Measurements from ENCODE around the gene IGFN1. TPM values are rescaled to one million over a fixed set of nuclear protein-coding genes. Genes with fewer than 3 reads are reported as not detected.

The IGFN1 gene
- total and polyA plus RNA-seq, 2 experiments from 2014 or later, result not detected

DNA sequence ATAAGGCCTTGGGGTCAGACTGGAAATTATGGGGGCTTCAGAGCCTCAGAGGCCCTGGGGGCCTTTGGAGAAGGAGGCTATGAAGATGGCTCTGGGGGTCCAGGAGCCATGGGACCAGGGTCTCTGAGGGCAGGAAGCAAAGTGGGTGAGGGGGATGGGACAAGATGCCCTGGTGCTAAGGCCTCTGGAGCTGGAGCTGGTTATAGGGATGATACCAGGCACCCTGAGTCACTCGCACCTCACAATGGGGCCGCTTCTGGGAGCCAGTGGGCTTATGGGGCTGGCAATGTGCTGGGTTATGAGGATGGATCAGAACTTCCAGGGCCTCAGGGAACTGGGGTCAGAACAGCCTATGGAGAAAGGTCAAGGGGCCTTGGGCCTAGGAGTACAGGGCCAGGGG is 17.6 kb downstream of the IGFN1 start (continued):
- TF ChIP-seq, protein P1, sequence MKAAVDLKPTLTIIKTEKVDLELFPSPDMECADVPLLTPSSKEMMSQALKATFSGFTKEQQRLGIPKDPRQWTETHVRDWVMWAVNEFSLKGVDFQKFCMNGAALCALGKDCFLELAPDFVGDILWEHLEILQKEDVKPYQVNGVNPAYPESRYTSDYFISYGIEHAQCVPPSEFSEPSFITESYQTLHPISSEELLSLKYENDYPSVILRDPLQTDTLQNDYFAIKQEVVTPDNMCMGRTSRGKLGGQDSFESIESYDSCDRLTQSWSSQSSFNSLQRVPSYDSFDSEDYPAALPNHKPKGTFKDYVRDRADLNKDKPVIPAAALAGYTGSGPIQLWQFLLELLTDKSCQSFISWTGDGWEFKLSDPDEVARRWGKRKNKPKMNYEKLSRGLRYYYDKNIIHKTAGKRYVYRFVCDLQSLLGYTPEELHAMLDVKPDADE (IDR thresholded peaks at IDR 0.05), result no peak
- TF ChIP-seq POLR2AphosphoS5 (IDR thresholded peaks at IDR 0.05; ENCODE audit: low read depth) (no peak), EZH2 (IDR thresholded peaks at IDR 0.05; ENCODE audit: low read depth, unreplicated experiment) (no peak), CREB1 (CRISPR knock-in tag; IDR thresholded peaks at IDR 0.05; ENCODE audit: low read depth) (no peak), ZNF331 (CRISPR knock-in tag; IDR thresholded peaks at IDR 0.05; ENCODE audit: low read depth) (no peak)

DNA sequence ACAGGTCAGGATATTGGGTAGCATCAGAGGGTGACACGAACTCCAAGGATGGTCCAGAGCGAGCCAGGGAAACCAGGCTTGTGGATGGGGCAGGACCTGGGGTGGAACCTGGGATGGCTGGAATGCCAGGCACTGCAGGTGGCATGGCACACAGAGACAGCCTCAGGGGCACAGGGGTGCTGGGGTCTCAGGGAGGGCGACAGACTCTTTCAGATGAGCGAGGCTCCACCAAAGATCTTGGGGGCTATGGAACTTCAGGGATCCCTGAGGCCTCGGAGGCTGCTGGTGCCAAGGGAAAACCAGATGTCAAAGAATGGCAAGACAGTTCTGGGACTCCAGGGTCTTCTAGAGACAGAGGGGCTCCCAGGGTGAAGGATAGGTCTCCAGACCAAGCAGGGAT is 21.4 kb downstream of the IGFN1 start:
- Mint-ChIP-seq H3K27ac (no peak overlapping the region), H3K36me3 (ENCODE audit: low read depth) (no peaks in the 10 kb centered on the region), H3K27me3 (ENCODE audit: insufficient read depth, low read depth, poor library complexity) (peaks cover 16% of the 10 kb centered on the region), H3K4me3 (no peak overlapping the region), H3K4me1 (peaks cover 7% of the 10 kb centered on the region), H3K9me3 (no peaks in the 10 kb centered on the region)
- Histone ChIP-seq H3K4me1 (ENCODE audit: insufficient read depth) (no peaks in the 10 kb centered on the region), H2AFZ (no peak overlapping the region), H3K27ac (ENCODE audit: low read depth) (no peak overlapping the region), H3K4me2 (no peak overlapping the region), H4K20me1 (replicated peaks; ENCODE audit: insufficient read depth) (no peaks in the 10 kb centered on the region), H3K27me3 (ENCODE audit: insufficient read depth) (no peaks in the 10 kb centered on the region), H3K36me3 (ENCODE audit: insufficient read depth) (no peaks in the 10 kb centered on the region), H3F3A (replicated peaks; ENCODE audit: low read depth) (no peaks in the 10 kb centered on the region), H3K4me3 (no peak overlapping the region), H3K9me2 (ENCODE audit: insufficient read depth) (no peaks in the 10 kb centered on the region), H3K79me2 (replicated peaks; ENCODE audit: insufficient read depth) (no peaks in the 10 kb centered on the region)
- DNase-seq (ENCODE audit: low spot score) (no peak), ATAC-seq (no peak)
- no peak for TF ChIP-seq ZNF114 (CRISPR knock-in tag; IDR thresholded peaks at IDR 0.05)
- no peak for TF ChIP-seq STAT1 (IDR thresholded peaks at IDR 0.05; ENCODE audit: unreplicated experiment)
- no peak for TF ChIP-seq POLR2AphosphoS5 (IDR thresholded peaks at IDR 0.05; ENCODE audit: low read depth)
- TF ChIP-seq, protein P2, sequence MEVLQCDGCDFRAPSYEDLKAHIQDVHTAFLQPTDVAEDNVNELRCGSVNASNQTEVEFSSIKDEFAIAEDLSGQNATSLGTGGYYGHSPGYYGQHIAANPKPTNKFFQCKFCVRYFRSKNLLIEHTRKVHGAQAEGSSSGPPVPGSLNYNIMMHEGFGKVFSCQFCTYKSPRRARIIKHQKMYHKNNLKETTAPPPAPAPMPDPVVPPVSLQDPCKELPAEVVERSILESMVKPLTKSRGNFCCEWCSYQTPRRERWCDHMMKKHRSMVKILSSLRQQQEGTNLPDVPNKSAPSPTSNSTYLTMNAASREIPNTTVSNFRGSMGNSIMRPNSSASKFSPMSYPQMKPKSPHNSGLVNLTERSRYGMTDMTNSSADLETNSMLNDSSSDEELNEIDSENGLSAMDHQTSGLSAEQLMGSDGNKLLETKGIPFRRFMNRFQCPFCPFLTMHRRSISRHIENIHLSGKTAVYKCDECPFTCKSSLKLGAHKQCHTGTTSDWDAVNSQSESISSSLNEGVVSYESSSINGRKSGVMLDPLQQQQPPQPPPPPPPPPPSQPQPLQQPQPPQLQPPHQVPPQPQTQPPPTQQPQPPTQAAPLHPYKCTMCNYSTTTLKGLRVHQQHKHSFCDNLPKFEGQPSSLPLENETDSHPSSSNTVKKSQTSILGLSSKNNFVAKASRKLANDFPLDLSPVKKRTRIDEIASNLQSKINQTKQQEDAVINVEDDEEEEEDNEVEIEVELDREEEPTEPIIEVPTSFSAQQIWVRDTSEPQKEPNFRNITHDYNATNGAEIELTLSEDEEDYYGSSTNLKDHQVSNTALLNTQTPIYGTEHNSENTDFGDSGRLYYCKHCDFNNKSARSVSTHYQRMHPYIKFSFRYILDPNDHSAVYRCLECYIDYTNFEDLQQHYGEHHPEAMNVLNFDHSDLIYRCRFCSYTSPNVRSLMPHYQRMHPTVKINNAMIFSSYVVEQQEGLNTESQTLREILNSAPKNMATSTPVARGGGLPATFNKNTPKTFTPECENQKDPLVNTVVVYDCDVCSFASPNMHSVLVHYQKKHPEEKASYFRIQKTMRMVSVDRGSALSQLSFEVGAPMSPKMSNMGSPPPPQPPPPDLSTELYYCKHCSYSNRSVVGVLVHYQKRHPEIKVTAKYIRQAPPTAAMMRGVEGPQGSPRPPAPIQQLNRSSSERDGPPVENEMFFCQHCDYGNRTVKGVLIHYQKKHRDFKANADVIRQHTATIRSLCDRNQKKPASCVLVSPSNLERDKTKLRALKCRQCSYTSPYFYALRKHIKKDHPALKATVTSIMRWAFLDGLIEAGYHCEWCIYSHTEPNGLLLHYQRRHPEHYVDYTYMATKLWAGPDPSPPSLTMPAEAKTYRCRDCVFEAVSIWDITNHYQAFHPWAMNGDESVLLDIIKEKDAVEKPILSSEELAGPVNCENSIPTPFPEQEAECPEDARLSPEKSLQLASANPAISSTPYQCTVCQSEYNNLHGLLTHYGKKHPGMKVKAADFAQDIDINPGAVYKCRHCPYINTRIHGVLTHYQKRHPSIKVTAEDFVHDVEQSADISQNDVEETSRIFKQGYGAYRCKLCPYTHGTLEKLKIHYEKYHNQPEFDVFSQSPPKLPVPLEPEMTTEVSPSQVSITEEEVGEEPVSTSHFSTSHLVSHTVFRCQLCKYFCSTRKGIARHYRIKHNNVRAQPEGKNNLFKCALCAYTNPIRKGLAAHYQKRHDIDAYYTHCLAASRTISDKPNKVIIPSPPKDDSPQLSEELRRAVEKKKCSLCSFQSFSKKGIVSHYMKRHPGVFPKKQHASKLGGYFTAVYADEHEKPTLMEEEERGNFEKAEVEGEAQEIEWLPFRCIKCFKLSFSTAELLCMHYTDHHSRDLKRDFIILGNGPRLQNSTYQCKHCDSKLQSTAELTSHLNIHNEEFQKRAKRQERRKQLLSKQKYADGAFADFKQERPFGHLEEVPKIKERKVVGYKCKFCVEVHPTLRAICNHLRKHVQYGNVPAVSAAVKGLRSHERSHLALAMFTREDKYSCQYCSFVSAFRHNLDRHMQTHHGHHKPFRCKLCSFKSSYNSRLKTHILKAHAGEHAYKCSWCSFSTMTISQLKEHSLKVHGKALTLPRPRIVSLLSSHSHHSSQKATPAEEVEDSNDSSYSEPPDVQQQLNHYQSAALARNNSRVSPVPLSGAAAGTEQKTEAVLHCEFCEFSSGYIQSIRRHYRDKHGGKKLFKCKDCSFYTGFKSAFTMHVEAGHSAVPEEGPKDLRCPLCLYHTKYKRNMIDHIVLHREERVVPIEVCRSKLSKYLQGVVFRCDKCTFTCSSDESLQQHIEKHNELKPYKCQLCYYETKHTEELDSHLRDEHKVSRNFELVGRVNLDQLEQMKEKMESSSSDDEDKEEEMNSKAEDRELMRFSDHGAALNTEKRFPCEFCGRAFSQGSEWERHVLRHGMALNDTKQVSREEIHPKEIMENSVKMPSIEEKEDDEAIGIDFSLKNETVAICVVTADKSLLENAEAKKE (CRISPR knock-in tag; IDR thresholded peaks at IDR 0.05), result no peak
- TF ChIP-seq JUNB (IDR thresholded peaks at IDR 0.05; ENCODE audit: unreplicated experiment), result no peak
- TF ChIP-seq NANOG (IDR thresholded peaks at IDR 0.05; ENCODE audit: borderline replicate concordance), result no peak
- TF ChIP-seq EZH2 (IDR thresholded peaks at IDR 0.05; ENCODE audit: low read depth, unreplicated experiment), result no peak
- TF ChIP-seq EZH2phosphoT487 (IDR thresholded peaks at IDR 0.05; ENCODE audit: unreplicated experiment), result no peak
- no peak for TF ChIP-seq ZNF331 (CRISPR knock-in tag; IDR thresholded peaks at IDR 0.05; ENCODE audit: low read depth)
- TF ChIP-seq, protein P1 (IDR thresholded peaks at IDR 0.05), result no peak
- TF ChIP-seq CREB1 (CRISPR knock-in tag; IDR thresholded peaks at IDR 0.05; ENCODE audit: low read depth), result no peak
- TF ChIP-seq, protein P3, sequence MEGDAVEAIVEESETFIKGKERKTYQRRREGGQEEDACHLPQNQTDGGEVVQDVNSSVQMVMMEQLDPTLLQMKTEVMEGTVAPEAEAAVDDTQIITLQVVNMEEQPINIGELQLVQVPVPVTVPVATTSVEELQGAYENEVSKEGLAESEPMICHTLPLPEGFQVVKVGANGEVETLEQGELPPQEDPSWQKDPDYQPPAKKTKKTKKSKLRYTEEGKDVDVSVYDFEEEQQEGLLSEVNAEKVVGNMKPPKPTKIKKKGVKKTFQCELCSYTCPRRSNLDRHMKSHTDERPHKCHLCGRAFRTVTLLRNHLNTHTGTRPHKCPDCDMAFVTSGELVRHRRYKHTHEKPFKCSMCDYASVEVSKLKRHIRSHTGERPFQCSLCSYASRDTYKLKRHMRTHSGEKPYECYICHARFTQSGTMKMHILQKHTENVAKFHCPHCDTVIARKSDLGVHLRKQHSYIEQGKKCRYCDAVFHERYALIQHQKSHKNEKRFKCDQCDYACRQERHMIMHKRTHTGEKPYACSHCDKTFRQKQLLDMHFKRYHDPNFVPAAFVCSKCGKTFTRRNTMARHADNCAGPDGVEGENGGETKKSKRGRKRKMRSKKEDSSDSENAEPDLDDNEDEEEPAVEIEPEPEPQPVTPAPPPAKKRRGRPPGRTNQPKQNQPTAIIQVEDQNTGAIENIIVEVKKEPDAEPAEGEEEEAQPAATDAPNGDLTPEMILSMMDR (conservative IDR thresholded peaks at IDR 0.05; ENCODE audit: low read depth in 2 of 2), result no peak
